Peyer's patch (tissue), 4 donors: ENCODE data around the gene NOTCH2. TPM values are rescaled to one million over a fixed set of nuclear protein-coding genes. Genes with fewer than 3 reads are reported as not detected.

ENCODE experiments used
- DNase-seq, 3 donors: peaks; one replicate each; pipeline ENCODE4 v3.0.0-alpha.2; 2017 to 2019
- H3K27ac ChIP-seq, 4 donors: fragments of 200-600 bp; sonication (generic); one replicate each; pipeline ENCODE4 v1.5.1; 2016 to 2019
- H3K27me3 ChIP-seq, 2 donors: fragments of 200-600 bp; sonication (generic); one replicate each; pipeline ENCODE4 v1.5.1; 2019
- H3K36me3 ChIP-seq, 3 donors: fragments of 200-600 bp; sonication (generic); one replicate each; pipeline ENCODE4 v1.5.1; 2016 to 2019
- H3K4me1 ChIP-seq, 4 donors: fragments of 200-600 bp; sonication (generic); one replicate each; pipeline ENCODE4 v1.5.1; 2016 to 2019
- H3K4me3 ChIP-seq, 4 donors: fragments of 200-600 bp; sonication (generic); 1 replicate in 3 of 4; 2 replicates in 1 of 4; pipeline ENCODE4 v1.5.1; 2016 to 2019; ENCODE audit warnings: mild to moderate bottlenecking in 1 of 4
- H3K9me3 ChIP-seq, 4 donors: fragments of 200-600 bp; sonication (generic); one replicate each; pipeline ENCODE4 v1.5.1; 2016 to 2019; ENCODE audit warnings: mild to moderate bottlenecking in 1 of 4
- POLR2A ChIP-seq, 2 donors: fragments of 450-650 bp; IDR thresholded peaks; one replicate each; pipeline ENCODE4 v1.5.1; 2017; ENCODE audit warnings: antibody characterized with exemption in 2 of 2, mild to moderate bottlenecking in 2 of 2, moderate library complexity in 2 of 2
- total RNA-seq, 4 donors: library from RNA; depleted of rRNA; stranded (reverse); fragments of >200 nt; gene quantifications; one replicate each; pipeline ENCODE4 v1.1.0, GENCODE V29; 2016
- TF ChIP-seq, protein P1 (sequence below), 6 experiments: fragments of 450-650 bp in 4 of 6; fragments of 200-600 bp in 2 of 6; sonication (generic) in 1 of 6; IDR thresholded peaks; one replicate each; pipeline ENCODE4 v1.5.1; 2017 to 2019; ENCODE audit warnings: antibody characterized with exemption in 6 of 6, mild to moderate bottlenecking in 3 of 6, moderate library complexity in 1 of 6

Gene NOTCH2
- total RNA-seq, 4 donors from 2014 or later = 35.5 to 47.6 (median 40.3) TPM

DNA sequence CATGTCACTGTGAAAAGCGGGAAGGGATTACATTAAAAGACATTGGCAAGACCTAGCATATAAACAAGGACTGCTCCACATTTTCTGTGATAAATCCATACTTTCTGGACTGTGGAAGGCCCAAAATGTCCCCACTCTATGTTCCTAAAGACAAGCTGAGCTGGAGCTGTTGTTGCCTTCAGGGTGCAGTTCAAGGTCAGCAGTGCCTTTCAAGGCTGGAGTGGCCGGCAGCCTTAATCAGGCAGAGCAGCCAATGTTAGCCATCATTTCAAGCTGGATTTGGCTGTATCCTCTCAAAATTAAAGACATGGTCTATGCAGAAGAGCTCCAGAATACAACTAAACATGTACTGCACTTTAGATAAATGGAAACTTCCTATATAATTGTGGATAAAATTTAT lies 102.8 kb downstream of the NOTCH2 start:
- no peaks in the 10 kb centered on the region for H3K27me3 ChIP-seq
- TF ChIP-seq POLR2A (IDR thresholded peaks at IDR 0.05) = no peak
- TF ChIP-seq, protein P1, sequence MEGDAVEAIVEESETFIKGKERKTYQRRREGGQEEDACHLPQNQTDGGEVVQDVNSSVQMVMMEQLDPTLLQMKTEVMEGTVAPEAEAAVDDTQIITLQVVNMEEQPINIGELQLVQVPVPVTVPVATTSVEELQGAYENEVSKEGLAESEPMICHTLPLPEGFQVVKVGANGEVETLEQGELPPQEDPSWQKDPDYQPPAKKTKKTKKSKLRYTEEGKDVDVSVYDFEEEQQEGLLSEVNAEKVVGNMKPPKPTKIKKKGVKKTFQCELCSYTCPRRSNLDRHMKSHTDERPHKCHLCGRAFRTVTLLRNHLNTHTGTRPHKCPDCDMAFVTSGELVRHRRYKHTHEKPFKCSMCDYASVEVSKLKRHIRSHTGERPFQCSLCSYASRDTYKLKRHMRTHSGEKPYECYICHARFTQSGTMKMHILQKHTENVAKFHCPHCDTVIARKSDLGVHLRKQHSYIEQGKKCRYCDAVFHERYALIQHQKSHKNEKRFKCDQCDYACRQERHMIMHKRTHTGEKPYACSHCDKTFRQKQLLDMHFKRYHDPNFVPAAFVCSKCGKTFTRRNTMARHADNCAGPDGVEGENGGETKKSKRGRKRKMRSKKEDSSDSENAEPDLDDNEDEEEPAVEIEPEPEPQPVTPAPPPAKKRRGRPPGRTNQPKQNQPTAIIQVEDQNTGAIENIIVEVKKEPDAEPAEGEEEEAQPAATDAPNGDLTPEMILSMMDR (IDR thresholded peaks at IDR 0.05) = no peak
- no peak overlapping the region for H3K27ac ChIP-seq
- H3K4me1 ChIP-seq = no peaks in the 10 kb centered on the region
- H3K9me3 ChIP-seq = no peaks in the 10 kb centered on the region
- DNase-seq = no peak
- H3K4me3 ChIP-seq = no peak overlapping the region
- H3K36me3 ChIP-seq = peaks cover 0 to 55% (median 0%) of the 10 kb centered on the region in 3 donors

DNA sequence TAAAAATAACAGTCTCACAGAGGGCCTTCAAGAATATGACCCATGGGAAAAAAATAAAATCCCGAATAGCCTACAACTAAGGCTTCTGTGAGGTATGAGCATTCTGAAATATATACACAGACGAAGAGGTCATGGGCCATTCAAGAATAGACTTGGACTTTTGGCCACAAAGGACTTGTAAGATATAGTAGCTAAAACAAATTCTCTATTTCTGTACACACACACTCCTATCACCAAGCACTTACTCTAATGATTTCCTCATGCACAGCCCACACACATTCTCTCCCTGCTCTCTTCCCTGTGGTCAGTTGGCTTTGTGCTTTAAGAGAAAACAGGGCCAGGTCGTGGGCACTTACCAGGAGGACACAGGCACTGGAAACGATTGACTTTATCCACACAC lies 103.4 kb downstream of the NOTCH2 start:
- Histone ChIP-seq H3K4me3 (no peak overlapping the region), H3K4me1 (no peaks in the 10 kb centered on the region), H3K9me3 (no peaks in the 10 kb centered on the region), H3K27ac (no peak overlapping the region), H3K27me3 (no peaks in the 10 kb centered on the region), H3K36me3 (peaks cover 0 to 55% (median 0%) of the 10 kb centered on the region in 3 donors)
- no peak for DNase-seq
- TF ChIP-seq POLR2A (IDR thresholded peaks at IDR 0.05) = no peak
- TF ChIP-seq, protein P1 (IDR thresholded peaks at IDR 0.05) = no peak

DNA sequence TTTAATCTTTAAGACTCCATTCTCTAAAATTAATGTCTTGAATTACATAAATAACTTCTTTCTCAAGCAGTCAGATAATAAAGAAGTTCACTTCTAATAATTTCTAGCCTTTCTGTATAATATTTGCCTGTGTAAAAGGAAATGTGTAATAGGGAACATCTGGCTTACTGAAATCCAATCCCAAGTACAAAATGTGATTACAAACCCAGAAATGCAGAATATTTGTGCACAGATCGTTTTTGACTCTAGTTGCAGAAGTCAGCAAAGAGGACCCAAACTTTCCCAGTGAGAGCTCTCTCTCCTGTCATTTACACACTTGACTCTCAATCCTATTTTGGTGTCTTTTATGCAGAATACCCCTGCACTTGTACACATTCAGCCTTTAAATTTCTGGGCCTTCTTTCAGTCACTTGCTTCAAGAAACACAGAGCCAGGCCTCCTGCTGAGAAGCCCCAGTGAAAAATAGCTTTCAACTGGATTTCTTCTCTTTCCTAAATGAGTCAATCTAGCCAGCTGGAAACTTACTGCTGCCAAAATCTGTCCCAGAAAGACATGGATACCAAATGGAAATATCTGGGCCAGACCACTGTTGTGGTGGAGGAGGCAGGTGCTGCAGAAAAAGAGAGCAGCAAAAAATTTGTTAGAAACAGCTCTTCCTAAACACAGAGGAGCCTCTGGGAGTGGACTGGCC lies 104.6 kb downstream of the NOTCH2 start:
- no peak for TF ChIP-seq POLR2A (IDR thresholded peaks at IDR 0.05)
- TF ChIP-seq, protein P1 (IDR thresholded peaks at IDR 0.05) = no peak
- Histone ChIP-seq H3K4me3 (no peak overlapping the region), H3K4me1 (no peaks in the 10 kb centered on the region), H3K27ac (no peak overlapping the region), H3K27me3 (no peaks in the 10 kb centered on the region), H3K36me3 (peaks cover 0 to 55% (median 0%) of the 10 kb centered on the region in 3 donors), H3K9me3 (no peaks in the 10 kb centered on the region)
- DNase-seq = no peak

DNA sequence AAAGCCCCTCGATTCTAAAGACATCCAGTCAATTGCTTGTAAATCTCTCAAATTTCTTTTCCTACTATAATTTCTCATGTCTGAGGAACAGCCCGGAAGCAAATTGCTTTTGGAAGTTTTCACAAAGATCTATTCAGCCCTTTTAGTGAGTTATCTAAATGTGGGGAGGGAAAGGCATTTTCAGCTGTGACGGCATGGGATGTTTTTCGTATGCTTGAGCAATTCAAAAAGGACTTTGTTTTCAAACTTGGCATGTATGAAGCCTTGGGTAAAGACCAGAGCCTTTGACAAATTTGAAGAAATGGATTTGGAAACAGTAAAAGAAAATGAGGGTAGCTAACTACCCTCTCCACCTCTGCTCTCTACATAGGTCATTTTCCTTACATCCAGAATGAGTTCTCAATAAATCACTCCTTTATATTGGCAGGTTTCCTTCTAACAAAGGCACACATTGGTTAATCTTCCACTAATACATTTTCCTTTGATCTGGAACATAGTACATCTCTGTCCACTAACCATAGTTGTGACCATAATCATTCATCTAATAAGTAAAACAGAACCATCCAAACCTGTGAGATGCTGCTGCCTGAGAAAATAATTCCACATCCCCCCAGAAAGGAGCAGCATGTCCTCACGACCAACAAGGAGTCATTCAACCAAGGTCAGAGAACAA lies 107.0 kb downstream of the NOTCH2 start:
- H3K9me3 ChIP-seq = no peaks in the 10 kb centered on the region
- DNase-seq = no peak
- TF ChIP-seq, protein P1 (IDR thresholded peaks at IDR 0.05) = no peak
- no peak for TF ChIP-seq POLR2A (IDR thresholded peaks at IDR 0.05)
- no peaks in the 10 kb centered on the region for H3K27me3 ChIP-seq
- H3K4me1 ChIP-seq = no peaks in the 10 kb centered on the region
- H3K4me3 ChIP-seq = no peak overlapping the region
- peaks cover 0 to 41% (median 0%) of the 10 kb centered on the region in 3 donors for H3K36me3 ChIP-seq
- no peak overlapping the region for H3K27ac ChIP-seq

DNA sequence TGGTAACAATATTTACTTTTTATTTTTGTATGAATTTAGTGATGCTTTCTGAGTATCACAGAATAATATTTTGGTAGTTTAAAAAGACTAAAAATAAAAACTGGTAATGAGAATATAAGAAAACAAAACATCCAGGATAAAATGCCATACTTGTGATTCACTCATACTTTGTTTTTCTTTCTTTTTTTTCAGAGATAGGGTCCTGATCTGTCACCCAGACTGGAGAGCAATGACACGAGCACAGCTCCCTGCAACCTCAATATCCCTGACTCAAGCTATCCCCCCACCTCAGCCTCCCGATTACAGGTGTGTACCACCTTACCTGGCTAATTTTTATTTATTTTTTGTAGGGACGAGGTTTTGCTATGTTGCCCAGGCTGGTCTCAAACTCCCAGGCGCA lies 109.0 kb downstream of the NOTCH2 start:
- Histone ChIP-seq H3K9me3 (no peaks in the 10 kb centered on the region), H3K27me3 (no peaks in the 10 kb centered on the region), H3K27ac (no peak overlapping the region), H3K4me3 (no peak overlapping the region), H3K36me3 (peaks cover 0 to 21% (median 0%) of the 10 kb centered on the region in 3 donors), H3K4me1 (no peaks in the 10 kb centered on the region)
- TF ChIP-seq POLR2A (IDR thresholded peaks at IDR 0.05) = no peak
- TF ChIP-seq, protein P1 (IDR thresholded peaks at IDR 0.05) = no peak
- no peak for DNase-seq
